Measurements from ENCODE around the gene ITGB8. TPM values are rescaled to one million over a fixed set of nuclear protein-coding genes. Genes with fewer than 3 reads are reported as not detected.

ITGB8 gene
- total RNA-seq, 4 donors from 2014 or later: 14.0 to 33.6 (median 17.7) TPM

- intact Hi-C loops (cut with DNase I): no loop called here
- H3K4me1 ChIP-seq: no peaks in the 10 kb centered on the region
- no peaks in the 10 kb centered on the region for H3K9me3 ChIP-seq
- H3K27ac ChIP-seq: no peak overlapping the region
- TF ChIP-seq, protein P1, sequence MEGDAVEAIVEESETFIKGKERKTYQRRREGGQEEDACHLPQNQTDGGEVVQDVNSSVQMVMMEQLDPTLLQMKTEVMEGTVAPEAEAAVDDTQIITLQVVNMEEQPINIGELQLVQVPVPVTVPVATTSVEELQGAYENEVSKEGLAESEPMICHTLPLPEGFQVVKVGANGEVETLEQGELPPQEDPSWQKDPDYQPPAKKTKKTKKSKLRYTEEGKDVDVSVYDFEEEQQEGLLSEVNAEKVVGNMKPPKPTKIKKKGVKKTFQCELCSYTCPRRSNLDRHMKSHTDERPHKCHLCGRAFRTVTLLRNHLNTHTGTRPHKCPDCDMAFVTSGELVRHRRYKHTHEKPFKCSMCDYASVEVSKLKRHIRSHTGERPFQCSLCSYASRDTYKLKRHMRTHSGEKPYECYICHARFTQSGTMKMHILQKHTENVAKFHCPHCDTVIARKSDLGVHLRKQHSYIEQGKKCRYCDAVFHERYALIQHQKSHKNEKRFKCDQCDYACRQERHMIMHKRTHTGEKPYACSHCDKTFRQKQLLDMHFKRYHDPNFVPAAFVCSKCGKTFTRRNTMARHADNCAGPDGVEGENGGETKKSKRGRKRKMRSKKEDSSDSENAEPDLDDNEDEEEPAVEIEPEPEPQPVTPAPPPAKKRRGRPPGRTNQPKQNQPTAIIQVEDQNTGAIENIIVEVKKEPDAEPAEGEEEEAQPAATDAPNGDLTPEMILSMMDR (IDR thresholded peaks at IDR 0.05): no peak
- TF ChIP-seq POLR2A (IDR thresholded peaks at IDR 0.05): no peak
- no peaks in the 10 kb centered on the region for H3K27me3 ChIP-seq
- no peak overlapping the region for H3K4me3 ChIP-seq (replicated peaks in 1 of 3)
- no peaks in the 10 kb centered on the region for H3K36me3 ChIP-seq
- DNase-seq: no peak
- WGBS, 2 donors: 94 to 96% methylated on average over 4 of the region's 4 CpGs
These were observed 64.4 kb downstream of the ITGB8 start for GRCh38 chr7:20395104-20395503.

GRCh38 chr7:20395511-20395910 is 64.8 kb downstream of the ITGB8 start:
- DNase-seq: no peak
- no peak overlapping the region for H3K27ac ChIP-seq
- WGBS, 2 donors: 71 to 94% methylated on average over 2 of the region's 2 CpGs
- intact Hi-C loops (cut with DNase I): no loop called here
- TF ChIP-seq, protein P1 (IDR thresholded peaks at IDR 0.05): no peak
- H3K4me1 ChIP-seq: no peaks in the 10 kb centered on the region
- no peaks in the 10 kb centered on the region for H3K27me3 ChIP-seq
- H3K9me3 ChIP-seq: no peaks in the 10 kb centered on the region
- H3K36me3 ChIP-seq: no peaks in the 10 kb centered on the region
- H3K4me3 ChIP-seq (replicated peaks in 1 of 3): no peak overlapping the region

- no peaks in the 10 kb centered on the region for H3K9me3 ChIP-seq
- DNase-seq: no peak
- WGBS, 2 donors: 89 to 91% methylated on average over 2 of the region's 2 CpGs
- H3K27me3 ChIP-seq: no peaks in the 10 kb centered on the region
- no peaks in the 10 kb centered on the region for H3K36me3 ChIP-seq
- intact Hi-C loops (cut with DNase I): no loop called here
- TF ChIP-seq POLR2A (IDR thresholded peaks at IDR 0.05): no peak
- no peaks in the 10 kb centered on the region for H3K4me1 ChIP-seq
- H3K4me3 ChIP-seq (replicated peaks in 1 of 3): no peak overlapping the region
- no peak overlapping the region for H3K27ac ChIP-seq
These were observed 68.8 kb downstream of the ITGB8 start for GRCh38 chr7:20399521-20399920.

GRCh38 chr7:20401861-20402746 is 71.4 kb downstream of the ITGB8 start:
- intact Hi-C loops (cut with DNase I): no loop called here
- no peak for TF ChIP-seq POLR2A (IDR thresholded peaks at IDR 0.05)
- TF ChIP-seq, protein P1 (IDR thresholded peaks at IDR 0.05): no peak
- no peak overlapping the region for H3K4me3 ChIP-seq (replicated peaks in 1 of 3)
- 66 to 68% methylated on average over 3 of the region's 3 CpGs for WGBS, 2 donors
- no peaks in the 10 kb centered on the region for H3K9me3 ChIP-seq
- H3K27me3 ChIP-seq: no peaks in the 10 kb centered on the region
- H3K27ac ChIP-seq: no peak overlapping the region
- DNase-seq: no peak
- H3K4me1 ChIP-seq: peaks cover 2 to 4% of the 10 kb centered on the region in 2 donors
- no peaks in the 10 kb centered on the region for H3K36me3 ChIP-seq

DNA sequence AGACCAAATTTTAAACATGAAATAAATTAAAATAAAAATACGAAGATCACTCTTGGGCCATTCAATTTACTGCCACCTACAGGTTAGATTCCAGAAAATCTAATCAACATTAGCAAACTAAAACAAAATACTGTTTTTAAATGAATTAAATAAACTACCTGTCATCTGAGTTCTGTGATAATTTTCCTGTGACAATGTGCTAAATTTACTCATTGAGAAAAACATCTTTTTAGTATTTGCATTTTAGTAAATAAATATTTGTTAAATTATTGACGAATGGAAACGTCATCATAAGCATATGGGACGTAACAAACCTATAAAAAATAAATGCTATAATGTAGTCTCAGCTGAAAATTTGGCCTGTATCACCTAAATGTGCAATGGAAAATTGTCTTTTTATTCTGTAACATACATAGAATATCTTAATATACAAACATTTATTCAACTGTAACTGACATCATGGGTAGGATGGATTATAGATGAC is 72.1 kb downstream of the ITGB8 start:
- peaks cover 9 to 11% of the 10 kb centered on the region in 2 donors for H3K4me1 ChIP-seq
- H3K27ac ChIP-seq: no peak overlapping the region
- TF ChIP-seq, protein P1 (IDR thresholded peaks at IDR 0.05): peak in 2 of 6 experiments; percentile 22 to 47
- TF ChIP-seq POLR2A (IDR thresholded peaks at IDR 0.05): no peak
- no peak for DNase-seq
- 79 to 85% methylated on average over 4 of the region's 4 CpGs for WGBS, 2 donors
- H3K9me3 ChIP-seq: no peaks in the 10 kb centered on the region
- no peak overlapping the region for H3K4me3 ChIP-seq (replicated peaks in 1 of 3)
- no peaks in the 10 kb centered on the region for H3K36me3 ChIP-seq
- no peaks in the 10 kb centered on the region for H3K27me3 ChIP-seq
- intact Hi-C loops (cut with DNase I): no loop called here

Measured in thyroid gland (tissue), 4 donors.